H1 (cell line): Measurements from ENCODE around the gene CPXM1.

Experiments used
- CBX5 ChIP-seq: fragments of 300-800, 300-1000 bp; sonication (generic); IDR thresholded peaks from 2 replicates; pipeline ENCODE4 v1.7.1; 2016; ENCODE audit warnings: antibody characterized with exemption, low read length, low read depth
- CEBPB ChIP-seq: IDR thresholded peaks from 2 replicates; pipeline ENCODE4 v1.6.1; 2012; ENCODE audit warnings: low read depth, low read length
- CTCF ChIP-seq, 3 experiments: IDR thresholded peaks; 1 replicate in 2 of 3; 2 replicates in 1 of 3; pipeline versions ENCODE4 v1.5.1 to v1.6.1; 2011; ENCODE audit warnings: low read length in 3 of 3, mild to moderate bottlenecking in 3 of 3, inconsistent platforms in 2 of 3, low read depth in 1 of 3, moderate library complexity in 1 of 3; ENCODE audit not compliant: insufficient read depth in 1 of 3; ENCODE audit errors: control extremely low read depth in 1 of 3
- EZH2 ChIP-seq: fragments of 200-600 bp; sonication (generic); IDR thresholded peaks from 2 replicates; pipeline ENCODE4 v1.7.1; 2012; ENCODE audit warnings: low read depth, mild to moderate bottlenecking, moderate library complexity, low read length, inconsistent platforms; ENCODE audit not compliant: severe bottlenecking
- GABPA ChIP-seq: IDR thresholded peaks from 2 replicates; pipeline ENCODE4 v1.6.1; 2011; ENCODE audit warnings: mild to moderate bottlenecking, low read length, moderate library complexity, borderline replicate concordance; ENCODE audit not compliant: insufficient read depth
- SIN3A ChIP-seq, 2 experiments: IDR thresholded peaks in 1 of 2; conservative IDR thresholded peaks in 1 of 2; 2 replicates each; pipeline ENCODE4 v1.6.1; 2011 to 2012; ENCODE audit warnings: low read length in 2 of 2, improper control_type of control experiment in 1 of 2, low read depth in 1 of 2, mild to moderate bottlenecking in 1 of 2
- YY1 ChIP-seq: IDR thresholded peaks from 2 replicates; pipeline ENCODE4 v1.6.1; 2011; ENCODE audit warnings: low read depth, mild to moderate bottlenecking, low read length

GRCh38 chr20:2795451-2795850 lies 5.0 kb downstream of the CPXM1 start:
- no peak for TF ChIP-seq GABPA
- no peak for TF ChIP-seq CTCF (IDR thresholded peaks at IDR 0.05; ENCODE audit: control extremely low read depth in 1 of 3, insufficient read depth in 1 of 3, low read depth in 1 of 3, low read length in 3 of 3)
- TF ChIP-seq SIN3A (conservative IDR thresholded peaks at IDR 0.05 in 1 of 2, IDR thresholded peaks at IDR 0.05 in 1 of 2; ENCODE audit: low read depth in 1 of 2, low read length in 2 of 2): no peak
- no peak for TF ChIP-seq CBX5
- TF ChIP-seq YY1: no peak
- no peak for TF ChIP-seq CEBPB
- TF ChIP-seq EZH2: no peak
